ENCODE measurements around the gene LTC4S.

The LTC4S gene

GRCh38 chr5:179812135-179812825 lies 18.5 kb downstream of the LTC4S start:
- DNase-seq = no peak

- DNase-seq = no peak
Measured at GRCh38 chr5:179812997-179813607, 19.3 kb downstream of the LTC4S start.

GRCh38 chr5:179814090-179814489 lies 20.3 kb downstream of the LTC4S start:
- no peak for DNase-seq

- no peak for DNase-seq
Measured at GRCh38 chr5:179815491-179816249, 21.9 kb downstream of the LTC4S start.

GRCh38 chr5:179816401-179816795 lies 22.6 kb downstream of the LTC4S start:
- DNase-seq = no peak

GRCh38 chr5:179816796-179817469 lies 23.1 kb downstream of the LTC4S start:
- no peak for DNase-seq

- no peak for DNase-seq
Measured at GRCh38 chr5:179817470-179817840, 23.7 kb downstream of the LTC4S start.

- DNase-seq = no peak
Measured at GRCh38 chr5:179817890-179818745, 24.3 kb downstream of the LTC4S start.

GRCh38 chr5:179818746-179819295 lies 25.0 kb downstream of the LTC4S start:
- DNase-seq = peak; percentile 83

GRCh38 chr5:179819296-179820126 lies 25.7 kb downstream of the LTC4S start:
- peak; percentile 52 for DNase-seq

- DNase-seq = no peak
Measured at GRCh38 chr5:179820127-179820482, 26.3 kb downstream of the LTC4S start.

GRCh38 chr5:179820483-179821297 lies 26.9 kb downstream of the LTC4S start, which contains the start of gene SQSTM1:
Gene SQSTM1, plus strand, starts transcription at chr5:179820905. Its CDS starts 32 bp downstream, at chr5:179820937.
- DNase-seq = peak; percentile 71

- DNase-seq = peak; percentile 92
Measured at GRCh38 chr5:179821298-179822058, 27.7 kb downstream of the LTC4S start.

- DNase-seq = no peak
Measured at GRCh38 chr5:179822059-179822432, 28.3 kb downstream of the LTC4S start.

GRCh38 chr5:179822444-179822990 lies 28.7 kb downstream of the LTC4S start:
- DNase-seq = no peak

- DNase-seq = no peak
Measured at GRCh38 chr5:179823937-179824744, 30.4 kb downstream of the LTC4S start.

GRCh38 chr5:179824745-179825112 lies 30.9 kb downstream of the LTC4S start:
- DNase-seq = no peak

- no peak for DNase-seq
Measured at GRCh38 chr5:179825655-179826182, 31.9 kb downstream of the LTC4S start.

All from fibroblast of upper back skin (primary cell).